Ovary (tissue), 9 donors: Measurements from ENCODE around the gene LIN28B. TPM values are rescaled to one million over a fixed set of nuclear protein-coding genes. Genes with fewer than 3 reads are reported as not detected.

Source experiments
- DNase-seq, 5 donors: peaks; one replicate each; pipeline ENCODE4 v3.0.0-alpha.2; 2019 to 2020
- H3K27ac ChIP-seq, 2 donors: fragments of 200-600 bp; one replicate each; pipeline versions ENCODE4 v1.5.1 to v1.8.0; 2019 to 2022
- H3K27me3 ChIP-seq: fragments of 200-600 bp; one replicate; pipeline ENCODE4 v1.8.0; 2022
- H3K36me3 ChIP-seq: fragments of 200-600 bp; sonication (generic); one replicate; pipeline ENCODE4 v1.5.1; 2019
- H3K4me1 ChIP-seq: one replicate; pipeline ENCODE4 v1.8.1; 2013; ENCODE audit warnings: mild to moderate bottlenecking, moderate library complexity; ENCODE audit not compliant: insufficient read depth
- H3K4me3 ChIP-seq: fragments of 200-600 bp; sonication (generic); one replicate; pipeline ENCODE4 v1.5.1; 2017
- H3K9me3 ChIP-seq, 2 donors: fragments of 200-600 bp in 1 of 2; sonication (generic) in 1 of 2; one replicate each; pipeline versions ENCODE4 v1.5.1 to v1.8.1; 2013 to 2019; ENCODE audit warnings: mild to moderate bottlenecking in 1 of 2, moderate library complexity in 1 of 2
- CTCF ChIP-seq, 3 donors: fragments of 450-650 bp in 2 of 3; fragments of 200-600 bp in 1 of 3; IDR thresholded peaks; one replicate each; pipeline versions ENCODE4 v1.5.1 to v1.8.0; 2016 to 2022; ENCODE audit warnings: antibody characterized with exemption in 3 of 3, mild to moderate bottlenecking in 1 of 3
- EP300 ChIP-seq: sonication (generic); formaldehyde crosslinking; IDR thresholded peaks from one replicate; pipeline ENCODE4 v1.6.1; 2017; ENCODE audit warnings: antibody characterized with exemption
- POLR2A ChIP-seq: fragments of 450-650 bp; IDR thresholded peaks from one replicate; pipeline ENCODE4 v1.6.1; 2017; ENCODE audit warnings: antibody characterized with exemption, mild to moderate bottlenecking, moderate library complexity
- WGBS, 3 donors: extraction: QIAGEN DNeasy Blood & Tissue Kit in 1 of 3; methylation state at CpG; one replicate each; pipeline versions ENCODE4 v1.1.5 to v1.1.7; 2013 to 2017; 5-methylcytosine and 5-hydroxymethylcytosine counted together
- intact Hi-C, 4 donors: fragments of 100-400 bp; cut with DNase I; formaldehyde crosslinking; loops; one replicate each; pipeline versions ENCODE4 v1.11.0 to v1.15.1; 2022 to 2023
- polyA plus RNA-seq, 2 donors: library from polyadenylated mRNA; stranded (reverse); fragments of 200-250 nt in 1 of 2; fragments of 350-450 nt in 1 of 2; fragmentation: Illumina TruSeq in 1 of 2; extraction: RNeasy Lipid Tissue Mini Kit (QIAGEN cat#74804) in 1 of 2; gene quantifications; one replicate each; pipeline ENCODE4 v1.2.3, GENCODE V29; 2013 to 2014
- total RNA-seq, 7 donors: library from RNA; depleted of rRNA in 2 of 7; stranded (reverse); fragments of >200 nt in 2 of 7; fragmentation: NEBNext Ultra II Directional in 3 of 7; extraction: Animal tissue kit (Norgen Biotek cat#: 25700) in 3 of 7; gene quantifications; one replicate each; pipeline versions ENCODE4 v1.1.0 to v1.2.4, GENCODE V29; 2016 to 2023
- donor health status: DM: no; HTN: no; CAD: no; lungs with moderate emphysema.
- donor health status: DM: no; HTN: no; CAD: no.
- donor health status: Bipolar disorder and iron deficiency.
- donor health status: DM: yes; HTN: yes; CAD: no.
- donor health status: DM: no; HTN: no; CAD: no.
- donor health status: DM: yes; HTN: yes; CAD: no.

Gene LIN28B
- total and polyA plus RNA-seq, 9 donors = 0.15 TPM; not detected in 8

- Histone ChIP-seq H3K36me3 (no peaks in the 10 kb centered on the region), H3K27me3 (no peaks in the 10 kb centered on the region), H3K9me3 (no peaks in the 10 kb centered on the region), H3K4me1 (no peaks in the 10 kb centered on the region), H3K4me3 (no peak overlapping the region), H3K27ac (no peak overlapping the region)
- DNase-seq = no peak
- intact Hi-C loops = no loop called here
- TF ChIP-seq POLR2A = no peak
- no peak for TF ChIP-seq CTCF (IDR thresholded peaks at IDR 0.05)
- TF ChIP-seq EP300 = no peak
- 94 to 100% (median 94%) methylated on average over 1 of the region's 1 CpG for WGBS, 3 donors
Measured at GRCh38 chr6:105045526-105045925, 88.6 kb downstream of the LIN28B start.

- Histone ChIP-seq H3K4me3 (no peak overlapping the region), H3K4me1 (no peaks in the 10 kb centered on the region), H3K9me3 (no peaks in the 10 kb centered on the region), H3K36me3 (no peaks in the 10 kb centered on the region), H3K27ac (no peak overlapping the region), H3K27me3 (no peaks in the 10 kb centered on the region)
- TF ChIP-seq CTCF (IDR thresholded peaks at IDR 0.05) = no peak
- TF ChIP-seq EP300 = no peak
- no peak for TF ChIP-seq POLR2A
- intact Hi-C loops = no loop called here
- WGBS, 3 donors = 76 to 77% (median 76%) methylated on average over 3 of the region's 3 CpGs
- DNase-seq = no peak
Measured at GRCh38 chr6:105051941-105052471, 95.1 kb downstream of the LIN28B start.

- TF ChIP-seq CTCF (IDR thresholded peaks at IDR 0.05) (no peak), POLR2A (no peak), EP300 (no peak)
- no peaks in the 10 kb centered on the region for H3K27me3 ChIP-seq
- intact Hi-C loops = no loop called here
- WGBS, 3 donors = 65 to 76% (median 75%) methylated on average over 3 of the region's 3 CpGs
- no peaks in the 10 kb centered on the region for H3K4me1 ChIP-seq
- H3K4me3 ChIP-seq = no peak overlapping the region
- DNase-seq = no peak
- no peaks in the 10 kb centered on the region for H3K9me3 ChIP-seq
- no peak overlapping the region for H3K27ac ChIP-seq
- no peaks in the 10 kb centered on the region for H3K36me3 ChIP-seq
Measured at GRCh38 chr6:105056646-105057045, 99.7 kb downstream of the LIN28B start.

- no peak overlapping the region for H3K4me3 ChIP-seq
- no peaks in the 10 kb centered on the region for H3K4me1 ChIP-seq
- WGBS, 3 donors = 69 to 94% (median 88%) methylated on average over 1 of the region's 1 CpG
- no peaks in the 10 kb centered on the region for H3K36me3 ChIP-seq
- no peak overlapping the region for H3K27ac ChIP-seq
- intact Hi-C loops = no loop called here
- no peaks in the 10 kb centered on the region for H3K27me3 ChIP-seq
- no peaks in the 10 kb centered on the region for H3K9me3 ChIP-seq
- TF ChIP-seq EP300 (no peak), POLR2A (no peak), CTCF (IDR thresholded peaks at IDR 0.05) (no peak)
- no peak for DNase-seq
Measured at GRCh38 chr6:105057160-105057559, 100.3 kb downstream of the LIN28B start.

GRCh38 chr6:105058316-105058715 lies 101.4 kb downstream of the LIN28B start:
- intact Hi-C loops = no loop called here

More at GRCh38 chr6:105058316-105058715, 101.4 kb downstream of the LIN28B start:
- no peak overlapping the region for H3K27ac ChIP-seq
- H3K36me3 ChIP-seq = no peaks in the 10 kb centered on the region
- no peak for DNase-seq
- H3K27me3 ChIP-seq = no peaks in the 10 kb centered on the region
- TF ChIP-seq CTCF (IDR thresholded peaks at IDR 0.05) = no peak
- no peak for TF ChIP-seq POLR2A
- no peak for TF ChIP-seq EP300
- H3K9me3 ChIP-seq = no peaks in the 10 kb centered on the region
- H3K4me1 ChIP-seq = no peaks in the 10 kb centered on the region
- H3K4me3 ChIP-seq = no peak overlapping the region
